WTC11 (cell line): ENCODE results near the gene LELP1. TPM values are rescaled to one million over a fixed set of nuclear protein-coding genes. Genes with fewer than 3 reads are reported as not detected.

Experiments
- ATAC-seq: fragments of 200-7000 bp; cut with Tn5 transposase; 2 replicates; pipeline ENCODE4 v1.10.0; 2021; ENCODE audit warnings: mild to moderate bottlenecking, moderate library complexity
- CTCF ChIA-PET: fragments of 300-600 bp; sonication (Branson Sonifier 250); formaldehyde crosslinking; loops from one replicate; lab custom pipeline; 2021; ENCODE audit warnings: antibody characterized with exemption; lab: Charles Lee
- POLR2A ChIA-PET: fragments of 350-600 bp; sonication (Branson Sonifier 250); formaldehyde crosslinking; loops from one replicate; lab custom pipeline; 2021; ENCODE audit warnings: antibody characterized with exemption; lab: Charles Lee
- DNase-seq: peaks from one replicate; pipeline ENCODE4 v3.0.0; 2021; ENCODE audit warnings: low spot score
- H3K27ac Mint-ChIP-seq: 2 replicates; pipeline ENCODE4 v1.8.0; 2021; ENCODE audit warnings: mixed read lengths
- H3K27me3 Mint-ChIP-seq: 2 replicates; pipeline ENCODE4 v1.8.0; 2021; ENCODE audit warnings: low read depth, mild to moderate bottlenecking, moderate library complexity, mixed read lengths
- H3K36me3 Mint-ChIP-seq: 2 replicates; pipeline ENCODE4 v1.8.0; 2021; ENCODE audit warnings: mixed read lengths
- H3K4me1 Mint-ChIP-seq: 2 replicates; pipeline ENCODE4 v1.8.0; 2022; ENCODE audit warnings: mixed read lengths
- H3K4me3 Mint-ChIP-seq: 2 replicates; pipeline ENCODE4 v1.8.0; 2021; ENCODE audit warnings: mild to moderate bottlenecking, moderate library complexity, mixed read lengths
- H3K9me3 Mint-ChIP-seq: 2 replicates; pipeline ENCODE4 v1.8.0; 2021; ENCODE audit warnings: mixed read lengths
- CREB1 ChIP-seq: sonication (generic); formaldehyde crosslinking; IDR thresholded peaks from 2 replicates; pipeline ENCODE4 v1.8.0; 2023; ENCODE audit warnings: mild to moderate bottlenecking, missing genetic modification reagents
- CTCF ChIP-seq: fragments of 200-600 bp; IDR thresholded peaks from 2 replicates; pipeline ENCODE4 v1.8.0; 2022; ENCODE audit warnings: antibody characterized with exemption
- FOXJ3 ChIP-seq: sonication (generic); formaldehyde crosslinking; IDR thresholded peaks from 2 replicates; pipeline ENCODE4 v1.9.0; 2021; ENCODE audit warnings: missing genetic modification reagents, mild to moderate bottlenecking, borderline replicate concordance
- JAZF1 ChIP-seq: fragments of 250-450 bp; sonication (Bioruptor Pico); IDR thresholded peaks from 2 replicates; pipeline ENCODE4 v1.9.0; 2021; ENCODE audit warnings: moderate library complexity, mild to moderate bottlenecking, inconsistent platforms
- MAX ChIP-seq: sonication (generic); formaldehyde crosslinking; IDR thresholded peaks from 2 replicates; pipeline ENCODE4 v1.8.0; 2022; ENCODE audit warnings: mild to moderate bottlenecking, missing genetic modification reagents
- MLX ChIP-seq: sonication (generic); formaldehyde crosslinking; IDR thresholded peaks from 2 replicates; pipeline ENCODE4 v1.8.1; 2023; ENCODE audit warnings: mild to moderate bottlenecking, missing genetic modification reagents, moderate library complexity
- NR2C2 ChIP-seq: sonication (generic); formaldehyde crosslinking; IDR thresholded peaks from 2 replicates; pipeline ENCODE4 v1.8.0; 2022; ENCODE audit warnings: mild to moderate bottlenecking, missing genetic modification reagents
- NR3C1 ChIP-seq: sonication (generic); formaldehyde crosslinking; conservative IDR thresholded peaks from 2 replicates; pipeline ENCODE4 v1.8.1; 2023; ENCODE audit warnings: low read depth, mild to moderate bottlenecking, missing genetic modification reagents
- SOX15 ChIP-seq: fragments of 250-450 bp; sonication (Bioruptor Pico); IDR thresholded peaks from 2 replicates; pipeline ENCODE4 v1.9.0; 2021; ENCODE audit warnings: mild to moderate bottlenecking
- USF2 ChIP-seq: sonication (generic); formaldehyde crosslinking; IDR thresholded peaks from 2 replicates; pipeline ENCODE4 v1.8.1; 2023; ENCODE audit warnings: mild to moderate bottlenecking, missing genetic modification reagents, moderate library complexity
- ZBTB21 ChIP-seq: sonication (generic); formaldehyde crosslinking; IDR thresholded peaks from 2 replicates; pipeline ENCODE4 v1.8.1; 2023; ENCODE audit warnings: mild to moderate bottlenecking, missing genetic modification reagents, borderline replicate concordance
- ZNF396 ChIP-seq: fragments of 250-450 bp; sonication (Bioruptor Pico); IDR thresholded peaks from 2 replicates; pipeline ENCODE4 v1.8.0; 2021; ENCODE audit warnings: mild to moderate bottlenecking, moderate library complexity, borderline replicate concordance
- ZNF671 ChIP-seq: fragments of 250-450 bp; sonication (Bioruptor Pico); IDR thresholded peaks from 2 replicates; pipeline ENCODE4 v1.8.0; 2021; ENCODE audit warnings: mild to moderate bottlenecking
- total RNA-seq: library from RNA; stranded (reverse); gene quantifications from 3 replicates; pipeline ENCODE4 v1.2.3, GENCODE V29; 2021
- TF ChIP-seq, protein P1 (sequence below): fragments of 250-450 bp; sonication (Bioruptor Pico); conservative IDR thresholded peaks from 2 replicates; pipeline ENCODE4 v1.9.0; 2021; ENCODE audit warnings: mild to moderate bottlenecking
- TF ChIP-seq, protein P2 (sequence below): fragments of 250-450 bp; sonication (Bioruptor Pico); IDR thresholded peaks from 2 replicates; pipeline ENCODE4 v1.8.0; 2021; ENCODE audit warnings: mild to moderate bottlenecking
- TF ChIP-seq, protein P3 (sequence below): fragments of 250-450 bp; sonication (Bioruptor Pico); IDR thresholded peaks from 2 replicates; pipeline ENCODE4 v1.9.0; 2021; ENCODE audit warnings: mild to moderate bottlenecking, borderline replicate concordance

LELP1 gene
- total RNA-seq, 1 experiment from 2014 or later = not detected

DNA sequence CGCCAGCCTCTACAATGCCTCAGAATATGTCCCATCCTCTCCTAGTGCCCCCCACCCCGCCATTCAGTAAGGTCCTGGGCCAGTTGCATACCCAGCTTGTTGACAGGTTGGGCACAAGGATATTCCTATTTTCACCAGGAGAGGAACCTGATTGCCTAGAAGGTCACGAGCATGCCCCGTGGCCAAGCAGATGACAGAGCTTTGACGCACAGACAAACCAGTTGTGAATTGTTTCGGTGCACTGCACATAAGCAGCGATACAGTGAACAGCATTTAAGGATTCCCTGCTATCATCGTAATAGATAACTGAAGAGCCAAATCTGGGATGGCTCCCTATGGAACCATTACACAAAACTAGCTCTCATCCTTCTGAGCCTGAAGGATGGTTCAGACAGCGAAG lies 3.4 kb downstream of the LELP1 start:
- peaks cover 5% of the 10 kb centered on the region; the same call in 1 of the 2 replicates for H3K9me3 Mint-ChIP-seq
- ChIA-PET POLR2A (no interaction called here), CTCF (interaction anchor here (1.0 to 2.1 kb wide), 3 partner anchors 14 to 336 kb away, joined by 3 to 6 read pairs (median 3); partner anchors contain the start of gene SMCP)
- TF ChIP-seq SOX15 = no peak
- no peaks in the 10 kb centered on the region for H3K36me3 Mint-ChIP-seq
- H3K27me3 Mint-ChIP-seq = peaks cover 12% of the 10 kb centered on the region
- DNase-seq (no peak), ATAC-seq (no peak)
- H3K4me3 Mint-ChIP-seq = no peak overlapping the region
- H3K4me1 Mint-ChIP-seq = peaks cover 13% of the 10 kb centered on the region
- H3K27ac Mint-ChIP-seq = no peak overlapping the region

- peaks cover 13% of the 10 kb centered on the region for H3K27me3 Mint-ChIP-seq
- peaks cover 5% of the 10 kb centered on the region; the same call in 1 of the 2 replicates for H3K9me3 Mint-ChIP-seq
- no peak for DNase-seq
- no peak overlapping the region for H3K27ac Mint-ChIP-seq
- no peaks in the 10 kb centered on the region for H3K36me3 Mint-ChIP-seq
- no peak overlapping the region for H3K4me3 Mint-ChIP-seq
- H3K4me1 Mint-ChIP-seq = peaks cover 10% of the 10 kb centered on the region
- no peak for TF ChIP-seq NR2C2 (CRISPR knock-in tag)
- no peak for TF ChIP-seq ZNF396
- TF ChIP-seq, protein P1, sequence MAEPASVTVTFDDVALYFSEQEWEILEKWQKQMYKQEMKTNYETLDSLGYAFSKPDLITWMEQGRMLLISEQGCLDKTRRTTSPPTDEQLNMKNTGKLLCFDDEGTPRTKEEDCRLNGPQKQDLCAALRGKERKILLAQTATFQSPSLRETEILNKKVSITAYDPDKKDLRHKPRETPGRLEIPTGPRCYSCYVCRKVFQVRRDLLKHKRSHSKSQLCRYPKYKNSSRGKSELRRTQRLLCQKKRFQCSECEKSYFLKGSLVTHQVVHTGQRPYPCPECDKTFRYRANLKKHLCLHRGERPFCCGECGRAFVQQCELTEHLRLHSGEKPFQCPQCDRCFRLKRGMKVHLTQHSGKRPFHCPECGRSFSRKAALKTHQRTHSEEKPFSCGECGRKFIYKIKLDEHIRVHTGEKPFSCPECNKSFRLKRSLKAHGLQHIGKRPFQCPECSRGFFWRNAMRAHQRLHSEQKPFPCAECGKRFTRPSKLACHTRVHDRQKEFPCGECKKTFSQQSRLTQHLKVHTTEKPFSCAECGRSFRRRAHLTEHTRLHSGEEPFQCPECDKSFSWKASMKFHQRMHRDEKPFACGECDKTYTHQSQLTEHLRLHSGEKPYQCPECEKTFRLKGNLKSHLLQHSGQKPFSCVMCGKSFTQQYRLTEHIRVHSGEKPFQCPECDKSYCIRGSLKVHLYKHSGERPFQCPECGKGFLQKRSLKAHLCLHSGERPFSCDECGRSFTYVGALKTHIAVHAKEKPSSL = no peak
- peak; percentile 30; the same call in 1 of the 2 replicates for TF ChIP-seq MAX (CRISPR knock-in tag)
- TF ChIP-seq USF2 (CRISPR knock-in tag) = peak; percentile 43; the same call in 1 of the 2 replicates
- TF ChIP-seq, protein P2, sequence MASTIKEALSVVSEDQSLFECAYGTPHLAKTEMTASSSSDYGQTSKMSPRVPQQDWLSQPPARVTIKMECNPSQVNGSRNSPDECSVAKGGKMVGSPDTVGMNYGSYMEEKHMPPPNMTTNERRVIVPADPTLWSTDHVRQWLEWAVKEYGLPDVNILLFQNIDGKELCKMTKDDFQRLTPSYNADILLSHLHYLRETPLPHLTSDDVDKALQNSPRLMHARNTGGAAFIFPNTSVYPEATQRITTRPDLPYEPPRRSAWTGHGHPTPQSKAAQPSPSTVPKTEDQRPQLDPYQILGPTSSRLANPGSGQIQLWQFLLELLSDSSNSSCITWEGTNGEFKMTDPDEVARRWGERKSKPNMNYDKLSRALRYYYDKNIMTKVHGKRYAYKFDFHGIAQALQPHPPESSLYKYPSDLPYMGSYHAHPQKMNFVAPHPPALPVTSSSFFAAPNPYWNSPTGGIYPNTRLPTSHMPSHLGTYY (CRISPR knock-in tag) = no peak
- TF ChIP-seq, all 79 proteins: peak for 2
- ATAC-seq = no peak
- ChIA-PET POLR2A (no interaction called here), CTCF (interaction anchor here (1.3 to 1.7 kb wide), 2 partner anchors 19 to 332 kb away, joined by 3 to 5 read pairs; partner anchors contain the start of gene SMCP)
Measured at GRCh38 chr1:153210206-153210605, 7.0 kb downstream of the LELP1 start.

GRCh38 chr1:153212201-153212600 lies 9.0 kb downstream of the LELP1 start:
- no peak overlapping the region for H3K4me3 Mint-ChIP-seq
- H3K9me3 Mint-ChIP-seq = peaks cover 3% of the 10 kb centered on the region; the same call in 1 of the 2 replicates
- H3K4me1 Mint-ChIP-seq = peaks cover 10% of the 10 kb centered on the region
- peaks cover 16% of the 10 kb centered on the region for H3K27me3 Mint-ChIP-seq
- H3K27ac Mint-ChIP-seq = no peak overlapping the region
- ATAC-seq = no peak
- CTCF ChIA-PET = interaction anchor here (0.9 to 1.8 kb wide), 2 partner anchors 19 to 342 kb away, joined by 4 to 8 read pairs; no protein-coding TSS in a partner anchor
- TF ChIP-seq FOXJ3 (CRISPR knock-in tag) (no peak), NR2C2 (CRISPR knock-in tag) (no peak), ZNF671 (CRISPR knock-in tag) (no peak), ZBTB21 (no peak), NR3C1 (CRISPR knock-in tag) (no peak), CREB1 (CRISPR knock-in tag) (no peak), CTCF (no peak), JAZF1 (CRISPR knock-in tag) (no peak), MLX (no peak)
- TF ChIP-seq, protein P3, sequence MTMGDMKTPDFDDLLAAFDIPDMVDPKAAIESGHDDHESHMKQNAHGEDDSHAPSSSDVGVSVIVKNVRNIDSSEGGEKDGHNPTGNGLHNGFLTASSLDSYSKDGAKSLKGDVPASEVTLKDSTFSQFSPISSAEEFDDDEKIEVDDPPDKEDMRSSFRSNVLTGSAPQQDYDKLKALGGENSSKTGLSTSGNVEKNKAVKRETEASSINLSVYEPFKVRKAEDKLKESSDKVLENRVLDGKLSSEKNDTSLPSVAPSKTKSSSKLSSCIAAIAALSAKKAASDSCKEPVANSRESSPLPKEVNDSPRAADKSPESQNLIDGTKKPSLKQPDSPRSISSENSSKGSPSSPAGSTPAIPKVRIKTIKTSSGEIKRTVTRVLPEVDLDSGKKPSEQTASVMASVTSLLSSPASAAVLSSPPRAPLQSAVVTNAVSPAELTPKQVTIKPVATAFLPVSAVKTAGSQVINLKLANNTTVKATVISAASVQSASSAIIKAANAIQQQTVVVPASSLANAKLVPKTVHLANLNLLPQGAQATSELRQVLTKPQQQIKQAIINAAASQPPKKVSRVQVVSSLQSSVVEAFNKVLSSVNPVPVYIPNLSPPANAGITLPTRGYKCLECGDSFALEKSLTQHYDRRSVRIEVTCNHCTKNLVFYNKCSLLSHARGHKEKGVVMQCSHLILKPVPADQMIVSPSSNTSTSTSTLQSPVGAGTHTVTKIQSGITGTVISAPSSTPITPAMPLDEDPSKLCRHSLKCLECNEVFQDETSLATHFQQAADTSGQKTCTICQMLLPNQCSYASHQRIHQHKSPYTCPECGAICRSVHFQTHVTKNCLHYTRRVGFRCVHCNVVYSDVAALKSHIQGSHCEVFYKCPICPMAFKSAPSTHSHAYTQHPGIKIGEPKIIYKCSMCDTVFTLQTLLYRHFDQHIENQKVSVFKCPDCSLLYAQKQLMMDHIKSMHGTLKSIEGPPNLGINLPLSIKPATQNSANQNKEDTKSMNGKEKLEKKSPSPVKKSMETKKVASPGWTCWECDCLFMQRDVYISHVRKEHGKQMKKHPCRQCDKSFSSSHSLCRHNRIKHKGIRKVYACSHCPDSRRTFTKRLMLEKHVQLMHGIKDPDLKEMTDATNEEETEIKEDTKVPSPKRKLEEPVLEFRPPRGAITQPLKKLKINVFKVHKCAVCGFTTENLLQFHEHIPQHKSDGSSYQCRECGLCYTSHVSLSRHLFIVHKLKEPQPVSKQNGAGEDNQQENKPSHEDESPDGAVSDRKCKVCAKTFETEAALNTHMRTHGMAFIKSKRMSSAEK (CRISPR knock-in tag) = no peak
- TF ChIP-seq, all 79 proteins: peak for 0
- H3K36me3 Mint-ChIP-seq = no peaks in the 10 kb centered on the region
- POLR2A ChIA-PET = no interaction called here
- no peak for DNase-seq
